SK-N-SH (cell line): Measurements from ENCODE around the gene REC8.

ENCODE experiments used
- EP300 ChIP-seq, 2 experiments: IDR thresholded peaks; 2 replicates each; pipeline versions ENCODE4 v1.4.0 to v1.6.1; 2012; ENCODE audit warnings: borderline replicate concordance in 1 of 2, low read depth in 1 of 2, low read length in 1 of 2
- JUND ChIP-seq: IDR thresholded peaks from 2 replicates; pipeline ENCODE4 v1.4.0; 2012
- POLR2AphosphoS5 ChIP-seq: IDR thresholded peaks from 2 replicates; pipeline ENCODE4 v1.6.1; 2012; ENCODE audit warnings: low read depth, low read length
- TF ChIP-seq, protein P1 (sequence below): fragments of 200-600 bp; sonication (generic); IDR thresholded peaks from 2 replicates; pipeline ENCODE4 v1.6.1; 2017; ENCODE audit warnings: antibody characterized with exemption, mild to moderate bottlenecking, moderate library complexity

DNA sequence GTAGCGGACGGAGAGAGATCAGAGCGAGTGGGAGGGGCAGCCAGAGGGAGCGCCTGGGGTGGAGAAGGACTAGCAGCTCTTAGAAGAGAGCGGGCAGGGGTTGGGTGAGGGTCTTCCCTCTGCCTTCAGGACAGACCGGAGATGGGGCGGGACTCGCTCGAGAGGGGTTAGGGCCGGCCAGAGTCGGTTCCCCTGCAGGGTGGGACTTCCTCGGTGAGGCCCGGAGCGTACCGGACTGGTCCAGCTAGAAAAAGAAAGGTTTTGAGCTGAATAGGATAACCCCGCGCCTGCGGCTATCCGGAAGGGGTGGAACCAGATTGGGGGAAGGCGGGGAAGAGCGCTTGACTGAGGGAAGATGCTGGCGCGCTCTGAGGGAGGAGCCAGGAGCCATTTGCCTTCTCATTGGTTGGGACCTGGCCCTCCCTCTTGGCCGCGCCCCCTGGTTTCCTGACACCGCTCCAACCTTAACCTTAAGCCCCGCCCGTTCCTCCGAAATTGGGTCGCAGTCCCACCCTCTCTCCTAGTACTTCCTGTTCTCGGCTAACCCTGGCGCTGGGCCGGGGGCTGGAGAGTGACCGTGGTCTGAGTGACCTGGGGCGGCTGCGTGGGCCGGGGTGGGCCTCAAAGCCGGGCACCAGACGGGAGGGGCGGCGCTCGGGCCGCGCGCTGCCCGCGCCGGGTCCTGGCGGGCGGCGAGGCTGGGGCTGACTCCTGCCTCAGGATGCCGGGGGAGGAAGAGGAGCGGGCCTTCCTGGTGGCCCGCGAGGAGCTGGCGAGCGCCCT, 24.7 kb upstream of the REC8 start, which contains the start of gene RNF31:
- TF ChIP-seq EP300 (IDR thresholded peaks at IDR 0.05; ENCODE audit: borderline replicate concordance in 1 of 2, low read depth in 1 of 2, low read length in 1 of 2) (no peak), POLR2AphosphoS5 (peak; percentile 77), JUND (no peak)
- TF ChIP-seq, protein P1, sequence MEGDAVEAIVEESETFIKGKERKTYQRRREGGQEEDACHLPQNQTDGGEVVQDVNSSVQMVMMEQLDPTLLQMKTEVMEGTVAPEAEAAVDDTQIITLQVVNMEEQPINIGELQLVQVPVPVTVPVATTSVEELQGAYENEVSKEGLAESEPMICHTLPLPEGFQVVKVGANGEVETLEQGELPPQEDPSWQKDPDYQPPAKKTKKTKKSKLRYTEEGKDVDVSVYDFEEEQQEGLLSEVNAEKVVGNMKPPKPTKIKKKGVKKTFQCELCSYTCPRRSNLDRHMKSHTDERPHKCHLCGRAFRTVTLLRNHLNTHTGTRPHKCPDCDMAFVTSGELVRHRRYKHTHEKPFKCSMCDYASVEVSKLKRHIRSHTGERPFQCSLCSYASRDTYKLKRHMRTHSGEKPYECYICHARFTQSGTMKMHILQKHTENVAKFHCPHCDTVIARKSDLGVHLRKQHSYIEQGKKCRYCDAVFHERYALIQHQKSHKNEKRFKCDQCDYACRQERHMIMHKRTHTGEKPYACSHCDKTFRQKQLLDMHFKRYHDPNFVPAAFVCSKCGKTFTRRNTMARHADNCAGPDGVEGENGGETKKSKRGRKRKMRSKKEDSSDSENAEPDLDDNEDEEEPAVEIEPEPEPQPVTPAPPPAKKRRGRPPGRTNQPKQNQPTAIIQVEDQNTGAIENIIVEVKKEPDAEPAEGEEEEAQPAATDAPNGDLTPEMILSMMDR: no peak
